Stimulated activated CD4-positive, alpha-beta T cell treated with anti-CD3 and anti-CD28 coated beads, Interleukin-12 subunit alpha, Interleukin-12 subunit beta, amount 100 ng/mL, for 48 hours (primary cell): ENCODE data around the gene MICAL2.

Source experiments
- DNase-seq, 3 donors: peaks; one replicate each; pipeline ENCODE4 v3.0.0-alpha.2; 2020; ENCODE audit warnings: low read depth in 2 of 3, low spot score in 1 of 3

The MICAL2 gene

DNA sequence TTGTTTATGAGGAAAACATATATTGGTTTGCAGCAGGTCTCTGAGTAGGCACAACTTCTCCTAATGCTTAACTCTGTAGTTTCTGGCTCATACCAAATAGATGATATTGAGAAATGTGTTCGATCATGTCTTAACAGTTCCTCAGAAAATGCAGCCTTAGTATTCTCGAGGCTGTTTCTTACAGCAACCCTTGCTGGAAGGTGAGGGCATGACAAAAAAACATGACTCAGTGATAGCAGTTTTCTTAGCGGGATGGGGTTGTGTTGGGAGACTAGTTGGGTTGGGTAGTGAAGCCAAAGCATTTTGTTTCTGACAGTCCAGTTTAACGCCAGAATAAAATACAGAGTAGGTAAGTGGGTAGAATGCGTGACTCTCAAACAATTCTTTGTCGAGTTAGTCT is 172.3 kb downstream of the MICAL2 start:
- no peak for DNase-seq

- no peak for DNase-seq
Measured at GRCh38 chr11:12284316-12285050, 174.1 kb downstream of the MICAL2 start.

GRCh38 chr11:12285106-12285505 is 174.7 kb downstream of the MICAL2 start:
- DNase-seq, result no peak

DNA sequence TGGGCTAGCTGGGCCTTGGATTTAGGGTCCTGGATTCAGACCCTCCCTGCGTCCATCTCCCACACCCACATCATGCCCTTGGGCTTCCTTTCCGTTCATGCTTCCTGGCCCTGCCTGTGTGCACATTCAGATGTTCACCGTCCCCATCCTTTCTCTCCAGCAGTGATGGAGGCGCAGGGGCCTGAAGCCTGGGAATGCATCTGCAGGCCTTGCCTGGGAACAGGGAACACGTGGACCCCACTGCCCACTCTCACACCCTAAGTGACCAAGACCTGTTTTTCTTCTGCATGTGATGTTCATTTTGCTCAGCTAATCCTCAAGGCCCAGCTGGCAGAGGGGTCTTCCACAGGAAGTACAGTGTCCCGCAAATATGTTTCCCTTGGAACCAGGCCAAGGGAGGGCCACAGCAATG is 175.4 kb downstream of the MICAL2 start:
- DNase-seq, result no peak

GRCh38 chr11:12286606-12287005 is 176.2 kb downstream of the MICAL2 start:
- no peak for DNase-seq

- no peak for DNase-seq
Measured at GRCh38 chr11:12287009-12287373, 176.6 kb downstream of the MICAL2 start.

DNA sequence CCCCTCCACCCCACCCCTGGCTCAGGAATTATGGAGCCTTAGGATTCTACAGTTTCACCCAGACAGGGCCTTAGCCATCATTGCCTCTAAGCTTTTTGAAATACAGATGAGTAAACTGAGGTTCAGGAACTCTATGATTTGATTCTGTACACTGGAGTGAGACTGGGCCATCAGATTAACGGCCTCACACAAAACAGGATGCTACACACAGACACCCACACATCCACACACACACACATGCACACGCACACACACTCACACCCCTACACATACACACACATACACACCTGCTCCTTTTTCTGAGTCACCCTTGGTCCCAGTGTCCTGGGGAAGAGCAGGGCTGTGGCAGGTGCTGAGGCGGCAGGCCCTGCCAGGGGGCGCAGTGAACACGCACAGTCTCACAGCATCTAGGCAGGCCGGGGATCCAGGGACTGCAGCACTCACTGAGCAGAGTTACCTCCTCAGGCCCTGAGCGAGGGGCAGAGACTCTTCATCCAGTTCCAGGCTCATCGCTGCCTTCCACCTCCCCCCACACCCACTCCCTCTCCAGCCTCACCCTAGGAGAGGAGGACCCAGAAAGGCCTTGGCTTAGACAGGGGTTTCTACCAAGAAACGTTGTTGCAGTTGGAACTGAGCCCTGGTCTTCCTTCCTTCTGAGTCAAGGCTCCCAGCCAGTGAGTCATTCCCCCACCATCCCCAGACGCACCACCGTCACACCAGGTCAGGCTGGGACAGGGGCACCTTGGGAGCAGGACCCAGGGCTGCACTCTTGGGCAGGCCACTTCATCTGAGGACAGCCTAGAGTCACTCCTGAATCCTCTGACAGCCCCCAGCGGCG is 177.2 kb downstream of the MICAL2 start:
- no peak for DNase-seq

- peak; percentile 25 to 48 (median 39) for DNase-seq
Measured at GRCh38 chr11:12288212-12288930, 178.0 kb downstream of the MICAL2 start.

GRCh38 chr11:12288931-12289666 is 178.7 kb downstream of the MICAL2 start:
- no peak for DNase-seq

- no peak for DNase-seq
Measured at GRCh38 chr11:12289667-12290476, 179.5 kb downstream of the MICAL2 start.

DNA sequence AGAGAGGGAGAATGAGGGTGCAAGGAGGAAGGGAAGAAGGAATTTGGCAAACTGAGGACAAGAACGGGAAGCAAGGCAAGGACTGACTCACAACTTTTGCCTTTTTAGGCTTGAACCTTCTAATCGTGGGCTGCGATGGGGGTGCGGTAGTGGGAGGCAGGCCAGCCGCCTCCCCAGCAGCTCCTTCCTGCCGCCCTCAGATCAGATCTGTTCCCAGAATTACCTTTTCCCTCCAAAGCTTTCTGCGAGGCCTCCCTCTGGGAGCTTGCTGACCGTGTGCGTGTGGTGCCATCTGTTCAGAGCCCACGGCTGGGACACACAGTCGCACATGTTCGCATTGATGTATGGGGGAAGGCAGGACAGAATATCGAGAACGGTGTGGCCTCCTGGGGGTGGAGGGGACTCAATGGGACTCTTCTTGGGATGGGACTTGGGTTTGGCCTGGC is 180.1 kb downstream of the MICAL2 start:
- DNase-seq, result no peak

DNA sequence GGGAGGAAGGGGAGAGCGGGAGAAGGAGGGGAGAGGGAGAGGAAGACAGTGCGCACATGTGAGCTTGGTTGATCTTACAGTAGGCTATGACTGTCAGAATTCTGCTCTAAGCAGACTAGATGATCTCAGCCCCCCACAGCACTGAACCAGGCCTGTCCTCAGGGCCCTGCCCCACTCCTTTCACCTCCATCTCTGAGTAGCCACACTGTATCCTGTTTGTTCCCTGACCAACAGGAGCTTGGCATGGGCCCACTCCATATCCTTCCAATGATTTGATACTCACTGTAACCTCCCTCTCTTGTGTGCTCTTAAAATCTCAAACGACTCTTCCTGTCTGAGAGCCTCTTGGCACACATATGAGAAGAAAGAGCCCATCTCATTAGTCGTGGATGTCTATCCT is 180.9 kb downstream of the MICAL2 start:
- DNase-seq, result no peak

DNA sequence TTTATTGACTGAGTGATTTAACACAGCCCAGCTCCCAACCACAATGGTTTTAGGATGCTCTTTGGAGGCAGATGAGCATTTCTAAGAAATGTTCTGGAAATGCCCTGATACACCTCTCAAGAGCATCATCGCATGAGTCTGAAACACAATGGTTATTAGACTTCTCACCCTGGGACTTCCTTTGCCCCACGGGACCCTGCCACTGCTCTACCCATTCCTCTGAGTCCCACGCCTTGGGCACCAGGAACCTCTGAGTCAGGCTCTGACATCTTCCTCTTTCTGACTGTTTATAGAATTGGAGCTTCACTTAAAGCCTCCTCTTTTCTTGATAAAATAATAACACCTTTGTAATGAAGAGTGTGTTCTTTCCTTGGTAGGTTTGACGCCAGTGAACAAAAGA is 181.4 kb downstream of the MICAL2 start:
- no peak for DNase-seq

- no peak for DNase-seq
Measured at GRCh38 chr11:12292766-12293165, 182.4 kb downstream of the MICAL2 start.

DNA sequence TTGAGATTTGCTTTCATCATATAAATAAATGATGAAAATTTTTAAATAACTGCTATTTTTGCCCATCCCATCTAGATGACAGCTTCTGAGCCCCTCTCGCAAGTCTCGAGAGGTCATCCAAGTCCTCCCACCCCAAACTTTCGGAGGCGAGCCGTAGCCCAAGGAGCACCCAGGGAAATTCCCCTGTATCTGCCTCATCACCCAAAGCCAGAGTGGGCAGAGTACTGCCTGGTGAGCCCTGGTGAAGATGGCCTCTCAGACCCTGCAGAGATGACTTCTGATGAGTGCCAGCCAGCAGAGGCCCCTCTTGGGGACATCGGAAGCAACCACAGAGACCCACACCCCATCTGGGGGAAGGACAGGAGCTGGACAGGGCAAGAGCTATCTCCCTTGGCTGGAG is 183.1 kb downstream of the MICAL2 start:
- no peak for DNase-seq

DNA sequence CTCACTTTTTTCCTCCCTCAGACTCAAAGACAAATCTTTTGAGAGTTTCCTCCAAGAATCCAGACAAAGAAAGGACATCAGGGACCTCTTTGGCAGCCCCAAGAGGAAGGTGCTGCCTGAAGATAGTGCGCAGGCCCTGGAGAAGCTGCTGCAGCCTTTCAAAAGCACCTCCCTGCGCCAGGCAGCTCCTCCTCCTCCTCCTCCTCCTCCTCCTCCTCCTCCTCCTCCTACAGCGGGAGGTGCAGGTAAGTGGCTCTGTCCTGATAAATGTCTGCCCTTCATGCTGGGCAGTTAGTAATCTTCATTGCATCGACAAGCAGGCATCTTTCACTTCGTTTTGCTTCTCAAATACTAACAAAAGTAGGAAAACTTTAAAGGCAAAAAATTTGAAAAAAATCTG is 184.2 kb downstream of the MICAL2 start:
- no peak for DNase-seq

GRCh38 chr11:12295943-12296342 is 185.6 kb downstream of the MICAL2 start:
- DNase-seq, result no peak

GRCh38 chr11:12298610-12299009 is 188.2 kb downstream of the MICAL2 start:
- no peak for DNase-seq

DNA sequence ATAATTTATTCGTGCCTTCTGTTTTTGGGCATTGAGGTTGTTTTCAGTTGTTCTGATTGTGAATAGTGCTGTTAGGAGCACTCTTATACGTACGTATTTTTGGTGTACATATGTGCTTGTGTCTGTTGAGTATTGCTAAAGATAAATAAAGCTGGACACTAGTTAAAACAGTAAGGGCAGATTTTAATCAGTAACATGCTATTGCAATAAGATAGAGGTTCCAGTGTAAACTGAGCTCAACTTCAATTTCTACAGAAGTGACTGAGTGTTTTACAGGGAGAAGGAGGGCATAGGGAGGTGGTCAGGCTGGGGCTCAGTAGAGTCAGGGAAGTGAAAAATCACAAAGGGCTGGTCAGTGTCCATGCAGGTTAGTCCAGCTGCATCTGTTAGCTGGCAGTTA is 191.0 kb downstream of the MICAL2 start:
- no peak for DNase-seq

DNA sequence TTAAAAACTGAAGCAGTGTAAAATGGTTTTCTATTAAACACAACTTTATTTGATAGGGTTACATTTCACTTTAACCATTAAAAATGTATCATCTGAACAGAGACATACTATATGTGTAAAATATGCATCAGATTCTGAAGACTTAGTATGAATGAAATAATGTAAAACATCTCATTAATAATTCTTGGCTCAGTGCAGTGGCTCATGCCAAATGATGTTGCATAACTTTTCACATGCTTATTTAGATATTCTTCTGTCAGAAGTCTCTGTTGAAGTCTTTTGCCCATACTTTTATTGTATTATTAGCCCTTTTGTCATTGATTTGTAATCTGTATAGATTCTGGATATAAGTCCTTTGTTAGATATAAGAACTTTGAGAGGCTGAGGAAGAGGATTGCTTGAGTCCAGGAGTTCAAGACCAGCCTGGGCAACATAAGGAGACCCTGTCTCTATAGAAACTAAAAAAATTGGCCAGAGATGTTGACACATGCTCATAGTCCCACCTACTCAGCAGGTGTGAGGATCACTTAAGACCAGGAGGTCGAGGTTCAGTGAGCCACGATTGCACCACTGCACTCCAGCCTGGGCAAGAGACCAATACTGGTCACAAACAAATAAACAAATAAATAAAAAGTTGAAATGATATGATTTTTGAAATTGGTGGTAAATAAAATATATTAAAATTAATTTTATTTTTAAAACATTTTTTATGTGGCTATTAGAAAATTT is 193.2 kb downstream of the MICAL2 start:
- DNase-seq, result no peak
